Skeletal muscle satellite cell (primary cell): ENCODE data around the gene AMPD1. TPM values are rescaled to one million over a fixed set of nuclear protein-coding genes. Genes with fewer than 3 reads are reported as not detected.

Experiments
- H3K27me3 ChIP-seq: 2 replicates; pipeline ENCODE4 v1.7.0; 2013; ENCODE audit warnings: low read length; ENCODE audit not compliant: control insufficient read depth, insufficient read depth
- H3K36me3 ChIP-seq: 2 replicates; pipeline ENCODE4 v1.7.0; 2013; ENCODE audit warnings: mild to moderate bottlenecking, control low read depth, low read length; ENCODE audit not compliant: insufficient read depth
- H3K4me1 ChIP-seq: 2 replicates; pipeline ENCODE4 v1.7.0; 2013; ENCODE audit warnings: low read length; ENCODE audit not compliant: control insufficient read depth, insufficient read depth
- H3K4me2 ChIP-seq: 2 replicates; pipeline ENCODE4 v1.7.0; 2013; ENCODE audit warnings: mild to moderate bottlenecking, low read length
- H3K4me3 ChIP-seq: 2 replicates; pipeline ENCODE4 v1.7.0; 2013; ENCODE audit warnings: low read length
- H3K9ac ChIP-seq: 2 replicates; pipeline ENCODE4 v1.7.0; 2013; ENCODE audit warnings: mild to moderate bottlenecking, low read depth, low read length, moderate library complexity
- H3K9me3 ChIP-seq: replicated peaks from 2 replicates; pipeline ENCODE4 v1.7.0; 2013; ENCODE audit warnings: mild to moderate bottlenecking, control low read depth, low read length
- small RNA-seq: library from RNA; depleted of rRNA; stranded (forward); fragments of <200 nt; gene quantifications from one replicate; pipeline ENCODE3, GENCODE V24; 2012

Gene AMPD1

DNA sequence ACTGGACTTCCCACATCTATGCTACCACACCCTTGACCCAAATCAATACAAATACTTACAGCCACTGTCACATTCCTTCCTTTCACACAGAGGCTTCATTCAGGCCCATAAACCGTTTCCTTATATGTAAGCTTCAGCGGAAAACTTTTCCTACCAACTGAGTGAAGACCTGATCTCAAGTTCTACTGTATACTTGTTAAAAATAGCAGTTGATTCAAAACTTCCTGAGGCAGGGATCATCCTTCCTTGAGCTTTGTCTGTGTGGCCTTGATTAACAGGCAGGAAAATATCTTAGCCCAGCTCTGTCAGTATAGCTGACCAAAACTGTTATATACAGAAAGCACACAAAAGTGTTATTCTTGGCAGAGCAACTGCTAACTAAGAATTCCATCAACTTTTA is 68.2 kb downstream of the AMPD1 start:
- H3K9ac ChIP-seq = no peak overlapping the region
- no peaks in the 10 kb centered on the region for H3K9me3 ChIP-seq
- H3K27me3 ChIP-seq = no peaks in the 10 kb centered on the region
- no peak overlapping the region for H3K4me2 ChIP-seq
- no peaks in the 10 kb centered on the region for H3K36me3 ChIP-seq
- no peak overlapping the region for H3K4me3 ChIP-seq
- no peaks in the 10 kb centered on the region for H3K4me1 ChIP-seq

DNA sequence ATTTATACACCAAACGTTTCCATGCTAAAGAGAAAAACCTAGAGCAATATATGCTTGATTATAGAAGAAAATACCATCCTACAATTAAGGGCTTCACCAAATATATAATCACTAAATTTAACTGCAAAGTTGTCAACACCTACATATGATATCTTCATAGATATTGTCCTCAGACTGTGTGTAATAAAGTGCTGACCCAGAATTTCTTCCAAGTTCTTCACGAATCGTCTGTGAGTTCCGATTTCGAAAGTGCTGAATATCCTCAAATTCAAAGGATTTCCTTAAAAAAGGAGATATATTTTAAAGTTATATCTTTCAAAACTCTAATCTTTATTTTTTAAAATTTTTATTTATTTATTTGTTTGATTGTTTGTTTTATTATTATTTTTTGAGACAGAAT is 72.0 kb downstream of the AMPD1 start:
- Histone ChIP-seq H3K4me1 (no peaks in the 10 kb centered on the region), H3K9ac (no peak overlapping the region), H3K4me3 (no peak overlapping the region), H3K27me3 (no peaks in the 10 kb centered on the region), H3K4me2 (no peak overlapping the region), H3K9me3 (no peaks in the 10 kb centered on the region), H3K36me3 (no peaks in the 10 kb centered on the region)

Small RNA genes lying within 50 kb of the gene (small RNA-seq; reads per million reads assigned to genes)
- gene RN7SL432P (not detected), gene RNY1P13 (not detected)
